ENCODE measurements around the gene ATP8B3.
A peak's percentile ranks its signal among the peaks of the same experiment; 100 is the strongest.

The ATP8B3 gene, protein sequence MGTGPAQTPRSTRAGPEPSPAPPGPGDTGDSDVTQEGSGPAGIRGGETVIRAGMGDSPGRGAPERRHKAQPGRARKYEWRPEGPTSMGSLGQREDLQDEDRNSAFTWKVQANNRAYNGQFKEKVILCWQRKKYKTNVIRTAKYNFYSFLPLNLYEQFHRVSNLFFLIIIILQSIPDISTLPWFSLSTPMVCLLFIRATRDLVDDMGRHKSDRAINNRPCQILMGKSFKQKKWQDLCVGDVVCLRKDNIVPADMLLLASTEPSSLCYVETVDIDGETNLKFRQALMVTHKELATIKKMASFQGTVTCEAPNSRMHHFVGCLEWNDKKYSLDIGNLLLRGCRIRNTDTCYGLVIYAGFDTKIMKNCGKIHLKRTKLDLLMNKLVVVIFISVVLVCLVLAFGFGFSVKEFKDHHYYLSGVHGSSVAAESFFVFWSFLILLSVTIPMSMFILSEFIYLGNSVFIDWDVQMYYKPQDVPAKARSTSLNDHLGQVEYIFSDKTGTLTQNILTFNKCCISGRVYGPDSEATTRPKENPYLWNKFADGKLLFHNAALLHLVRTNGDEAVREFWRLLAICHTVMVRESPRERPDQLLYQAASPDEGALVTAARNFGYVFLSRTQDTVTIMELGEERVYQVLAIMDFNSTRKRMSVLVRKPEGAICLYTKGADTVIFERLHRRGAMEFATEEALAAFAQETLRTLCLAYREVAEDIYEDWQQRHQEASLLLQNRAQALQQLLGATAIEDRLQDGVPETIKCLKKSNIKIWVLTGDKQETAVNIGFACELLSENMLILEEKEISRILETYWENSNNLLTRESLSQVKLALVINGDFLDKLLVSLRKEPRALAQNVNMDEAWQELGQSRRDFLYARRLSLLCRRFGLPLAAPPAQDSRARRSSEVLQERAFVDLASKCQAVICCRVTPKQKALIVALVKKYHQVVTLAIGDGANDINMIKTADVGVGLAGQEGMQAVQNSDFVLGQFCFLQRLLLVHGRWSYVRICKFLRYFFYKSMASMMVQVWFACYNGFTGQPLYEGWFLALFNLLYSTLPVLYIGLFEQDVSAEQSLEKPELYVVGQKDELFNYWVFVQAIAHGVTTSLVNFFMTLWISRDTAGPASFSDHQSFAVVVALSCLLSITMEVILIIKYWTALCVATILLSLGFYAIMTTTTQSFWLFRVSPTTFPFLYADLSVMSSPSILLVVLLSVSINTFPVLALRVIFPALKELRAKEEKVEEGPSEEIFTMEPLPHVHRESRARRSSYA (N-terminal part only)

GRCh38 chr19:1811942-1812425 lies at the start of gene ATP8B3:
Gene ATP8B3, minus strand, starts transcription at chr19:1812276. Its CDS starts 540 bp downstream, at chr19:1811736.
- peaks cover 3% of the 10 kb centered on the region; the same call in 1 of the 2 replicates for H3K4me1 ChIP-seq (ENCODE audit: control insufficient read depth, insufficient read depth, low read length)
- H3K9me3 ChIP-seq (ENCODE audit: control insufficient read depth, insufficient read depth, low read length), result no peaks in the 10 kb centered on the region
- peak within 1 kb of the TSS; percentile 81 for H3K27ac ChIP-seq (ENCODE audit: low read depth, low read length)
- 0 out of 2 replicates have a peak within 1 kb of the TSS, but pooled peaks have one; percentile 20 for H3K9ac ChIP-seq (ENCODE audit: low read depth, low read length)
- no peaks in the 10 kb centered on the region for H3K27me3 ChIP-seq (ENCODE audit: control insufficient read depth, insufficient read depth, low read length)
- peak within 1 kb of the TSS; percentile 73 for H3K4me3 ChIP-seq (ENCODE audit: low read depth, low read length)
- peaks cover 12% of the 10 kb centered on the region for H3K36me3 ChIP-seq (ENCODE audit: control insufficient read depth, insufficient read depth, low read length)

DNA sequence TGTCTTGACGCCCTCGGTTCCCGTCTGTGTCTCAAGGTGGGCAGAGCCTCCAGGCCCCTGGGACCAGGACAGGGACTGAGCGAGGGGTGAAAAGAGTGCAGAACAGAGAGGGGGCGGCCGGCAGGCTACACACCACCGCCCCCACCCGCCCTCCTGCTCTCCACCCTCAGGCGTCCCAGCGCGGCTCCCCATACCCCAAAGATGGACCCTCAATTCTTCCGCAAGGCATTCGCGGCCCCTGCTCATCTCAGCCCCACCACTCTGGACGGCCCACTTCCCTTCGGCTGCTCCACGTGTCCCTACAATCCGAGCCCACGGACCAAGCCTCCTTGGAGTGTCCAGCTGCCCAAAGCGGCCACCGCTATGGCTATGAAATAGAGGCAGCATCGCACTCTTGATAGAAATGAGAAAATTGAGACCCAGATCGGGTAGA lies 49.5 kb upstream of the ATP8B3 start:
- Histone ChIP-seq H3K27me3 (ENCODE audit: control insufficient read depth, insufficient read depth, low read length) (peaks cover 16% of the 10 kb centered on the region), H3K36me3 (ENCODE audit: control insufficient read depth, insufficient read depth, low read length) (no peaks in the 10 kb centered on the region), H3K9ac (ENCODE audit: low read depth, low read length) (0 out of 2 replicates have a peak overlapping the region, but pooled peaks have one; percentile 46), H3K9me3 (ENCODE audit: control insufficient read depth, insufficient read depth, low read length) (no peaks in the 10 kb centered on the region), H3K4me1 (ENCODE audit: control insufficient read depth, insufficient read depth, low read length) (peaks cover 31% of the 10 kb centered on the region), H3K27ac (ENCODE audit: low read depth, low read length) (no peak overlapping the region), H3K4me3 (ENCODE audit: low read depth, low read length) (peak overlapping the region; percentile 80)

GRCh38 chr19:1860821-1861598 lies 48.9 kb upstream of the ATP8B3 start:
- Histone ChIP-seq H3K4me1 (ENCODE audit: control insufficient read depth, insufficient read depth, low read length) (peaks cover 37% of the 10 kb centered on the region), H3K4me3 (ENCODE audit: low read depth, low read length) (peak overlapping the region; percentile 80), H3K36me3 (ENCODE audit: control insufficient read depth, insufficient read depth, low read length) (no peaks in the 10 kb centered on the region), H3K9me3 (ENCODE audit: control insufficient read depth, insufficient read depth, low read length) (no peaks in the 10 kb centered on the region), H3K27me3 (ENCODE audit: control insufficient read depth, insufficient read depth, low read length) (peaks cover 16% of the 10 kb centered on the region), H3K27ac (ENCODE audit: low read depth, low read length) (peak overlapping the region; percentile 22), H3K9ac (ENCODE audit: low read depth, low read length) (no peak overlapping the region)

- peaks cover 16% of the 10 kb centered on the region for H3K27me3 ChIP-seq (ENCODE audit: control insufficient read depth, insufficient read depth, low read length)
- no peaks in the 10 kb centered on the region for H3K9me3 ChIP-seq (ENCODE audit: control insufficient read depth, insufficient read depth, low read length)
- H3K4me3 ChIP-seq (ENCODE audit: low read depth, low read length), result peak overlapping the region; percentile 80
- H3K36me3 ChIP-seq (ENCODE audit: control insufficient read depth, insufficient read depth, low read length), result no peaks in the 10 kb centered on the region
- peaks cover 43% of the 10 kb centered on the region for H3K4me1 ChIP-seq (ENCODE audit: control insufficient read depth, insufficient read depth, low read length)
- peak overlapping the region; percentile 57 for H3K27ac ChIP-seq (ENCODE audit: low read depth, low read length)
- no peak overlapping the region for H3K9ac ChIP-seq (ENCODE audit: low read depth, low read length)
Observed at GRCh38 chr19:1860042-1860775, 48.1 kb upstream of the ATP8B3 start.

DNA sequence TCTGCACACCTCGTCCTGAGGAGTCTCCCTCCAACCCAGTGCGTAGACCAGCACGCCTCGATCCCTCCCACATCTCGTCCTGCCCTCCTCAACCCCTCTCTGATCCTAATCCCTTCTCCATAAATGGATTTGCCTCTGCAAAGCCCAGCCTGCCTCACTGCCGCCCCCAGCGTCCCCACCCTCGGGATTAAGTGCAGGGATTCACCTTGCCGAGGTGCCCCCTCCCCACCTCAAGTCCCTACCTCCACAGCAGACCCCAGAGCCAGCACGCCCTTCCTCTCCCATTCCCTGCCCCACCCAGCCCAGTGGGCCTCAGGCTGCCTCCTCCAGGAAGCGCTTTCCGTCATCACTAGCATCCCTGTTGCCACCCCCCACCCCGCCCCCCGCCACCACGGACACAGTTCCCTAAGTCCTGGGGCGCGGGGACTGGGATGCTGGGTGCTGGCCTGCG lies 47.3 kb upstream of the ATP8B3 start:
- no peaks in the 10 kb centered on the region for H3K36me3 ChIP-seq (ENCODE audit: control insufficient read depth, insufficient read depth, low read length)
- H3K27ac ChIP-seq (ENCODE audit: low read depth, low read length), result peak overlapping the region; percentile 57
- H3K4me1 ChIP-seq (ENCODE audit: control insufficient read depth, insufficient read depth, low read length), result peaks cover 51% of the 10 kb centered on the region
- no peaks in the 10 kb centered on the region for H3K9me3 ChIP-seq (ENCODE audit: control insufficient read depth, insufficient read depth, low read length)
- peaks cover 16% of the 10 kb centered on the region for H3K27me3 ChIP-seq (ENCODE audit: control insufficient read depth, insufficient read depth, low read length)
- H3K9ac ChIP-seq (ENCODE audit: low read depth, low read length), result no peak overlapping the region
- peak overlapping the region; percentile 12; the same call in 1 of the 2 replicates for H3K4me3 ChIP-seq (ENCODE audit: low read depth, low read length)

DNA sequence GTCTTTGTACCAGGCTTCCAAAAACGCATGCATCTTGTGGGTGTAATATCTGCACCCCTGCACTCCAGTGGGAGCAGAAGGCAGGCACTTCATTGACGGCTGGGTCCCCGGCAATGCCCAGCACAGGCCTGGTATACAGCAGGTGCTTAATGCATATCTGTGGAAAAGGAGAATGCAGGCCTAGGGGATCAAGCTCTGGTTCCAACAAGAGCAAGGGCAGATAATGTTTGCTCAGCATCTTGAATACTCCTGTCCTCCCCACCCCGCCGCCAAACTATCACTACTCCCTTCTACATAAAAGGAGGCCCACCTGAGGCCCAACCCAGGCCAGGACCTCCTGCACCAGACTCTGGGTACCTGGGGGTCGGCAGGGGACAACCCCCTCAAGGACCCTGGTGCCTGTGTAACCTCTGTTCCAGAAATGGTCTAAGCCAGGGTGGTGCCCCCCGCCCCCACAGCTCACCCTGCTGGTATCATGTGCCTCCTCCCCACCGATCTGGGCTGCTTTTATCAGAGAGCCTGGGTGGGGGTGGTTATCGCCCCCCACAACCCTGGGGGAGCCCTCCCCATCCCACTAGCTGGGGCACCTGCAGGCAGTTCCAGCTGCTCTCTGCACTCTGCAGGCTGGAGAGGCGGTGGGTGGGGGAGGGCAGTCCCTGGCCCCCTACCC lies 46.5 kb upstream of the ATP8B3 start:
- no peak overlapping the region for H3K4me3 ChIP-seq (ENCODE audit: low read depth, low read length)
- peaks cover 52% of the 10 kb centered on the region for H3K4me1 ChIP-seq (ENCODE audit: control insufficient read depth, insufficient read depth, low read length)
- H3K9me3 ChIP-seq (ENCODE audit: control insufficient read depth, insufficient read depth, low read length), result no peaks in the 10 kb centered on the region
- no peak overlapping the region for H3K27ac ChIP-seq (ENCODE audit: low read depth, low read length)
- no peaks in the 10 kb centered on the region for H3K36me3 ChIP-seq (ENCODE audit: control insufficient read depth, insufficient read depth, low read length)
- H3K9ac ChIP-seq (ENCODE audit: low read depth, low read length), result no peak overlapping the region
- H3K27me3 ChIP-seq (ENCODE audit: control insufficient read depth, insufficient read depth, low read length), result peaks cover 16% of the 10 kb centered on the region

DNA sequence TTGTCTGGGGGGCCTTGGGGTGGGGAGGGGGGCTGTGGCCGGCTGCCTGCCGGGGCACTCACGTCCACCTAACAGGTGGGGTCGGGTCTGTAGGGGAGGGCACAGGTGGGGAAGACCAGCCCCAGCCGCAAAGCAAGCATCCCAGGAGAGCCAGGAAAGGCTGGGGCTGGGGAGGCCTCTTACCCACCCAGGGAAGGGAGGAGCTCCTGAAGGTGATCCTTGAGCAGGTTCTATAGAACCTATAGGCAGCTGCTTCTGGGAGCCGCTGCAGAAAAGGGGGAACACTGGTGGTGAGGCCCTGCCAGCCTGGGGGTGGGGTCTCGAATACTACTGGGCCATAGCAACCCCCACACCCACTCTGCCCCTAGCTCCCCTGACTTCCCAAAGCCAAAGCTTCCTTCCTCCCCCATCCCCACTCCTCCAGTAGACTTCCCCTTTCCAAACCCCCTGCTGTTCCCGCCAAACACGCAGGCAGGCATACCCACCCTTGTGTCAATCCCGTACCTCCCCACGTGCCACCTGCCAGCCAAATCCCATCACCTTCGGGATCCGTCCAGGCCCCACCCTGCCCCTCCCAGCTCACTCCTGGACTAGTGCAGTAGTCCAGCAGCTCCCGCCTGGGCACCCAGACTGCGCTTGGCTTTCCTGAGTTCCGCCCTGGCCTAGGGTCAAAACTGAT lies 45.7 kb upstream of the ATP8B3 start:
- Histone ChIP-seq H3K9me3 (ENCODE audit: control insufficient read depth, insufficient read depth, low read length) (no peaks in the 10 kb centered on the region), H3K9ac (ENCODE audit: low read depth, low read length) (no peak overlapping the region), H3K4me3 (ENCODE audit: low read depth, low read length) (peak overlapping the region; percentile 59; the same call in 1 of the 2 replicates), H3K27me3 (ENCODE audit: control insufficient read depth, insufficient read depth, low read length) (peaks cover 16% of the 10 kb centered on the region), H3K27ac (ENCODE audit: low read depth, low read length) (peak overlapping the region; percentile 63), H3K36me3 (ENCODE audit: control insufficient read depth, insufficient read depth, low read length) (no peaks in the 10 kb centered on the region), H3K4me1 (ENCODE audit: control insufficient read depth, insufficient read depth, low read length) (peaks cover 52% of the 10 kb centered on the region)

DNA sequence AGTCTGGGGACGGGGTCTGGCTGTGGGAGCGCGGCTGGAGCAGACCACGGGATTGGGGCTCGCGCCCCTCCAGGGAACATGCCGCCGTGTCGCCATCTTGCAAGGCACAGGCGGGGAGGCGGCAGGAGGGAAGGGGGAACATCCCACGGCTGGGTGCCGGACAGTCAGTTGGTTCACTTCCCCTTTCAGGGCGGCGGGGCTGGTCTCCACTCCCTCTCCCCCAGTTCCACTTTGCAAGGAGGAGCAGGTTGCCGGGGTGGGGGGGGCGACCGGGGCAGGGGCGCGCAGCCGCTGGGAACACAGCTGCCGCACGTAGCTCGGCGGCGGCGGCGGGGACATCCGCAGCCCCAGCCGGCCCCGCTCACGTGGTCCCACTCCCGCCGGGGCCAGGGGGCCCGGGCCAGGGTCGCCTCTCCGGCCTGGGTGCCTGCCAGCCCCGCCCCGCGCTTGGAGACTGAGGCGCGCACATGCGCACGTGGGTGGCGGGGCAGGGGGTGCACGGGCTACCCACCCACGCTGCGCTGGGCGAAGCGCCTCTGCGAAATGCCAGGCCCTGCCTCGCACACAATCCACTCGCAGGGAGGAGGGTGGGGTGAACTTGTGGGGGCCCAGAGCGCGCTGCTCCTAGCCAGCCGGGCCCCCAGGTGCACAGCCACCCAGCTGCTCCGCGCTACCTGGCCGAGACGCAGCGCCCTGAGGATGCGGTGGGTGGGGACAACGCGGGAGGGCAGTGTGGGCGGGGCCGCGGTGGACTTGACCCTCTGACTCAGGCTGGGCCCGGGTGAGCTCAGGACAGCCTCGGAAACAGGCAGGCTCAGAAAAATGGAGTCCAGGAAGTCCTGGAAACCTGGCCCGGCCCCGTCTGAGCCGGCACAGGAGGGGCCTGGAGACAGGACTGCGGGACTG lies 44.9 kb upstream of the ATP8B3 start:
- H3K9ac ChIP-seq (ENCODE audit: low read depth, low read length), result no peak overlapping the region; the same call in 1 of the 2 replicates
- H3K27me3 ChIP-seq (ENCODE audit: control insufficient read depth, insufficient read depth, low read length), result peaks cover 12% of the 10 kb centered on the region
- no peaks in the 10 kb centered on the region for H3K36me3 ChIP-seq (ENCODE audit: control insufficient read depth, insufficient read depth, low read length)
- H3K9me3 ChIP-seq (ENCODE audit: control insufficient read depth, insufficient read depth, low read length), result no peaks in the 10 kb centered on the region
- peaks cover 52% of the 10 kb centered on the region for H3K4me1 ChIP-seq (ENCODE audit: control insufficient read depth, insufficient read depth, low read length)
- peak overlapping the region; percentile 63 for H3K27ac ChIP-seq (ENCODE audit: low read depth, low read length)
- H3K4me3 ChIP-seq (ENCODE audit: low read depth, low read length), result peak overlapping the region; percentile 59

Measured in HUES48 (cell line).